ENCODE results near the gene ABCB1. TPM values are rescaled to one million over a fixed set of nuclear protein-coding genes. Genes with fewer than 3 reads are reported as not detected.

The ABCB1 gene
- total and polyA plus RNA-seq, 2 of the 13 experiments (the other 11 are each of a cell fraction or from before 2014, with no cell fraction given): 42.8 to 52.6 TPM

- TF ChIP-seq ZXDC (CRISPR knock-in tag; IDR thresholded peaks at IDR 0.05) (no peak), ZNF652 (CRISPR knock-in tag; IDR thresholded peaks at IDR 0.05; ENCODE audit: borderline replicate concordance, low read depth) (no peak), AGO2 (optimal IDR thresholded peaks at IDR 0.05; ENCODE audit: low read depth, low read length) (peak; percentile 85), KAT8 (CRISPR knock-in tag; IDR thresholded peaks at IDR 0.05) (no peak), MXI1 (IDR thresholded peaks at IDR 0.05; ENCODE audit: borderline replicate concordance, low read depth, low read length) (no peak), ARID2 (CRISPR knock-in tag; IDR thresholded peaks at IDR 0.05; ENCODE audit: borderline replicate concordance) (0 out of 2 replicates have a peak, but pooled peaks have one; percentile 70), ZNF317 (CRISPR knock-in tag; IDR thresholded peaks at IDR 0.05) (no peak), ZBTB26 (CRISPR knock-in tag; IDR thresholded peaks at IDR 0.05; ENCODE audit: borderline replicate concordance) (no peak), TGIF2 (CRISPR knock-in tag; IDR thresholded peaks at IDR 0.05) (no peak), ZNF776 (CRISPR knock-in tag; IDR thresholded peaks at IDR 0.05) (peak; percentile 36; the same call in 1 of the 2 replicates), ZNF549 (CRISPR knock-in tag; IDR thresholded peaks at IDR 0.05) (no peak), EHMT2 (IDR thresholded peaks at IDR 0.05; ENCODE audit: borderline replicate concordance, low read depth, low read length) (no peak), ZNF639 (CRISPR knock-in tag; conservative IDR thresholded peaks at IDR 0.05) (no peak), NCOA2 (CRISPR knock-in tag; IDR thresholded peaks at IDR 0.05) (no peak; the same call in 1 of the 2 replicates)
- TF ChIP-seq, protein P1, sequence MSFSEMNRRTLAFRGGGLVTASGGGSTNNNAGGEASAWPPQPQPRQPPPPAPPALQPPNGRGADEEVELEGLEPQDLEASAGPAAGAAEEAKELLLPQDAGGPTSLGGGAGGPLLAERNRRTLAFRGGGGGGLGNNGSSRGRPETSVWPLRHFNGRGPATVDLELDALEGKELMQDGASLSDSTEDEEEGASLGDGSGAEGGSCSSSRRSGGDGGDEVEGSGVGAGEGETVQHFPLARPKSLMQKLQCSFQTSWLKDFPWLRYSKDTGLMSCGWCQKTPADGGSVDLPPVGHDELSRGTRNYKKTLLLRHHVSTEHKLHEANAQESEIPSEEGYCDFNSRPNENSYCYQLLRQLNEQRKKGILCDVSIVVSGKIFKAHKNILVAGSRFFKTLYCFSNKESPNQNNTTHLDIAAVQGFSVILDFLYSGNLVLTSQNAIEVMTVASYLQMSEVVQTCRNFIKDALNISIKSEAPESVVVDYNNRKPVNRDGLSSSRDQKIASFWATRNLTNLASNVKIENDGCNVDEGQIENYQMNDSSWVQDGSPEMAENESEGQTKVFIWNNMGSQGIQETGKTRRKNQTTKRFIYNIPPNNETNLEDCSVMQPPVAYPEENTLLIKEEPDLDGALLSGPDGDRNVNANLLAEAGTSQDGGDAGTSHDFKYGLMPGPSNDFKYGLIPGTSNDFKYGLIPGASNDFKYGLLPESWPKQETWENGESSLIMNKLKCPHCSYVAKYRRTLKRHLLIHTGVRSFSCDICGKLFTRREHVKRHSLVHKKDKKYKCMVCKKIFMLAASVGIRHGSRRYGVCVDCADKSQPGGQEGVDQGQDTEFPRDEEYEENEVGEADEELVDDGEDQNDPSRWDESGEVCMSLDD (CRISPR knock-in tag; IDR thresholded peaks at IDR 0.05; ENCODE audit: borderline replicate concordance): 0 out of 2 replicates have a peak, but pooled peaks have one; percentile 44
Measured at GRCh38 chr7:87475359-87476178, 125.1 kb downstream of the ABCB1 start, which contains the start of gene ABCB4 (continued).
